ENCODE measurements around the gene MYLK4.

GRCh38 chr6:2643935-2644539 lies 106.7 kb downstream of the MYLK4 start:
- TF ChIP-seq EP300 (conservative IDR thresholded peaks at IDR 0.05; ENCODE audit: poor library complexity, severe bottlenecking): no peak
- no peak for TF ChIP-seq CTCF (IDR thresholded peaks at IDR 0.05; ENCODE audit: poor library complexity, severe bottlenecking)
- no peak for TF ChIP-seq REST (IDR thresholded peaks at IDR 0.05; ENCODE audit: borderline replicate concordance)
